ENCODE data around the gene DNAJA1. TPM values are rescaled to one million over a fixed set of nuclear protein-coding genes. Genes with fewer than 3 reads are reported as not detected.

The DNAJA1 gene
- total RNA-seq, 2 experiments from 2014 or later: 269 to 274 TPM

DNA sequence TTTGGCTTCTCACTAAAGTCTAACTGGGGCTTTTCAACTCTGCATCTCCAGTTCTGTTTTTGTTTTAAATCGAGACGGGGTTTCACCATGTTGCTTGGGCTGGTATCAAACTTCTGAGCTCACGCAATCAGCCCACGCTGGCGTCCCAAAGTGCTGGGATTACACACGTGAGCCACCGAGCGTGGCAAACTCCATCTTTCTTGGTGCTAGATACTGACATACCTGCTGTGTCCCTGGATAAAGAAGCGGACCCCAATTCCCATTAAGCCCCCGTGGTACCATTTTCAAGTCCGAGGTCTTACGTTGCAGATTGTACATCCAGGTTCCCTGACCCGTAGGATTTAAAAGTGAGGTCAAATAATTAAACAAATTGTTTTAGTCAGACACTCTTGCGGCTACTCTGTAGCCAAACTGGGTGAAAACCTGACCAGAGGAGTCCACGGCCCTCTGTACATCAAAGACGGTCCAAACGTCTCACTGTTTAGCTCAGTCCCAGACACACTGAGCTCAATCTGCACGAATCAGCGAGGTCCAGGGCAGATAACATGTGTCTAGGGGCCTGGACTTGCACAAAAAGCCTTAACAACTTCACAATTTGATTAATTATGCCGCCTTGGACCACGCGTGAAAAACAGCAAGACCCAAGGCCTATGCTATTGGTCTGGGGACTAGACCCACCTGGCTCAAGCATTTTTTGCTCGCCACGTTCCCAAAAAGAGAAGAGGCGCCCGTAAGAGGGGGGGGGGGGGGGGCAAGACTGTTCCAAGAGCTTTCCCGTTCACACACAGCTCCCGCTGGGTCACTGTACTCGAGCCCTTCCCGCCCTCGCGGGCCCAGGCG lies 727 bp upstream of the DNAJA1 start:
- CTCF ChIA-PET: interaction anchor here (0.9 to 1.3 kb wide), 2 partner anchors 23 to 135 kb away, joined by 3 to 4 read pairs; partner anchors contain the start of gene APTX

DNA sequence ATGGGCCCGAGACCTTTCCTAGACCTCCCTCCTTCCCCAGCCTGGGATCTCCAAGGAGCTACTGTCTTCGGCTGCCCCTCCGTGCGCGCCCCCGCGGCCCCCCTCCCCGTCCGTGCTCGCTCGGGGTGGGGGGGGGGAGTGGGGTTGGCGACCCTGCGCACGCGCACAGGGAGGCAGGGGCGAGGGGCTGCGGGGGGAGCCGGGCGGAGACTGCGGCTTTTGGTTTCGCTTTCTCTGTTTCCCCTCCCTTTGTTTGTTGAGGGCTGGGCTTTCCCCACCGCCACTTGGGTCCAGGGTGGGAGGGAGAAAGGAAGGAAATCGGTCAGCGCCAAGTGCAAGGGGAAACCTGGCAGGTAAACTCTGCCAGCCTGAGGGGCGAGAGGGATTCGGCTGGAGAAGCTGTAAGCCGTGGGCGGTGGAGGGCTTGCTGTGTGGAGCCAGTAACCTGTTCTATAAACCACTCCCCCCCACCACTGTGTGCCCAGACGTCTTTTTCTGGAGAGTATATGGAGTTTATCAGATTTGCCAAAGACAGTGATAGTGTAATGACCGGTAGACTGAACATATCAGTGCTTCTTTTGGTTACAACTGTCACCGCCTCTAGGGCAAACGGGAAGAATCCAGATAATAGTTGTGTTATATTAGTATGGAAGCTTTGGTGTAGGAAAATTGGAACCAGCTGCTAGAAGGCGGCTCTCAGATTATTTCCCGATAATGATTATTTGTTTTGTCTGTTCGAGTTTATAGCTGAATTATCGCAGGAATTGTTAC lies 684 bp downstream of the DNAJA1 start:
- ChIA-PET POLR2A (interaction anchor here (0.9 to 1.6 kb wide), 6 partner anchors 12 to 264 kb away, joined by 3 to 11 read pairs (median 6); partner anchors contain the start of gene NFX1), CTCF (interaction anchor here (0.6 to 1.1 kb wide), 2 partner anchors 14 to 25 kb away, joined by 3 read pairs; no protein-coding TSS in a partner anchor)

More for the DNA sequence above, 727 bp upstream of the DNAJA1 start:
- POLR2A ChIA-PET: interaction anchor here (0.6 to 1.6 kb wide), 11 partner anchors 14 to 473 kb away, joined by 3 to 8 read pairs (median 5); partner anchors contain the start of genes APTX, B4GALT1, NFX1 and SMIM27

DNA sequence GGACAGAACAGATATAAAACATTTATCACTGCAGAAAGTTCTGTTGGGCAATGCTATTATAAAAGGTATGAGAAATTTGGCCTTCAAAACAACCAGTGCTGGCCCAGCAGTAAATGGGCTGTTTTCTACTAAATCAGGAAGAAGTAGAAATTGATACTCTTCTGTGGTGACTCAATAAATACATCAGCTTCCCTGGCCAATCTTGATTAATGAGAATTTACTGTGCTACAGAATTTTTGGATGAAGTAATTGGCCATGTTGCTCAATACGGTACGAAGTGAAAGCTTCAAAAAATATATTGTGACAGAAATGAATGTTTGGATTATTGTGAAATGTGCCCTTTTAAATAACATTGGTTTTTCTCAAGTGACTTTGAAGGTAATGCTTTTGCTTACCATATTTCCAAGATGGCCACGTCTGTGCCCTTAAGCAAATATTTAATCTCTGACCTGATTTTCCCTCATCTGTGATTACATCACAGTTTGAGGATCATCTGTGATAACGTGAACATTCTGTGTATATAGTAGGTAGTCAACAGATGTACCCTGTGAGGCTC lies 4.2 kb downstream of the DNAJA1 start:
- CTCF ChIA-PET: no interaction called here
- POLR2A ChIA-PET: no interaction called here

DNA sequence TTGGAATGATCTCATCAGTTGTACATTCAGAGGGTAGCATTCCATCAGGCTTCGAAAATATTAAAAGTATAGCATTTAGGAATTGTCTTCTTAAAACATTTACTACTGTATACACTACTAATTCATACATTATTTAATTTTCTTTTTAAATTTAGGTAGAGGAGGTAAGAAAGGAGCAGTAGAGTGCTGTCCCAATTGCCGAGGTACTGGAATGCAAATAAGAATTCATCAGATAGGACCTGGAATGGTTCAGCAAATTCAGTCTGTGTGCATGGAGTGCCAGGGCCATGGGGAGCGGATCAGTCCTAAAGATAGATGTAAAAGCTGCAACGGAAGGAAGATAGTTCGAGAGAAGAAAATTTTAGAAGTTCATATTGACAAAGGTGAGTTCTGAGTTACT lies 5.2 kb downstream of the DNAJA1 start:
- ChIA-PET POLR2A (no interaction called here), CTCF (no interaction called here)

DNA sequence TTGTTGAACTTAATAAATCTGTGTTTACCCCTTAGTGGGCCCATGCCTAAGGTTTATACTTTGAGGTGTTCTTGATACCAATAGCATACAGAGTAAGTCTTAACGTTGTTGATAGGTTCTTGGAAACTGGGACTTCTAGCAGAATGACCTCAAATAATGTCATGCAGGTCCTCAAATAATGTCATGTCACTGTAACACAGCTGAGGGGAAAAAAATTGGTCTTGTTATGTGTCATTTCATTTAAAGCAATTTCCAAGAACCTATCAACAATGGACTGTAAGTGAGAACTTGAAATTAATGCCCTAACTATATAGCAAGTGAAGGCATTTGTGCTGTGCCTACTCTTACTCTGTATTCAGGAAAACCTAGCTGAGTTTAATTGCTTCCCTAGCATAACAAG lies 7.2 kb downstream of the DNAJA1 start:
- CTCF ChIA-PET: no interaction called here
- POLR2A ChIA-PET: no interaction called here

DNA sequence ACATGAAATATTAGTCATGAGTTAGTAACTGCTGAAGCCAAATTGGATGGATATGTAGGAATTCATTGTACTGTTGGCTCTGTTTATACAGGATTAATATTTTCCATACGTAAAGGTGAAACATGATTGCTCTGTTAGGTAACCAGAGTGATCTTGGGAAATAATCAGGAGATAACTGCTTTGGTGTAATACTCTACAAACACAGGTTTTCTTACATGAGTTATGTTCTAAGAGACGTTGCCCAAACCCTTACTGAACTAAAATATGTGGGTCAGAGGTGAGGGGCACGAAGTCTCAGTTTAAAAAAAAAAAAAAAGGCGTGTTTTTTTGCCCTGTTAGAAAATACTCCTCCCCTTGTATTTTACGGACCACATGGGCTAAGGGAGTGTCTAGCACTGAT lies 7.8 kb downstream of the DNAJA1 start:
- POLR2A ChIA-PET: no interaction called here
- CTCF ChIA-PET: no interaction called here

DNA sequence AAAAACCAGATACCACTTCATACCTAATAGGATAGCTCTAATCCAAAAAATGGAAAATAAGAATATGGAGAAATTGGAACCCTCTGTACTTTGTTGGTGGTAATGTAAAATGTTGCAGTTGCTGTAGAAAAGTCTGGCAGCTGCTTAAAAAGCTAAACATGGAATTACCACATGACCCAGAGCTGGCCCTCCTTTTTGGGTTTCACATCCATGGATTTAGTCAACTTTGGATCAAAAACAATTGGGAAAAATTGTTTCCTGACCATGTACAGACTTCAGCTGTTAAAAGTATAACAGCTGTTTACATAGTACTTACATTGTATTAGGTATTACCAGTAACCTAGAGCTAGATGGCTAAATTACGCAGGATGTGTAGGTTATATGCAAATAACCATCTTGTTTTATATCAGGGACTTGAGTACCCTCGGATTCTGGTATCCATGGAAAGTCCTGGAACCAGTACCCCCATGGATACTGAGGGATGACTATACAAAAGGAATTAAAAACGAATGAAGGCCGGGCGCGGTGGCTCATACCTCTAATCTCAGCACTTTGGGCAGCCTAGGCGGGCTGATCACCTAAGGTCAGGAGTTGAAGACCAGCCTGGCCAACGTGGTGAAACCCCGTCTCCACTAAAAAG lies 15.8 kb downstream of the DNAJA1 start:
- CTCF ChIA-PET: interaction anchor here (0.7 kb wide), 1 partner anchor 30 kb away, joined by 4 read pairs; no protein-coding TSS in a partner anchor

DNA sequence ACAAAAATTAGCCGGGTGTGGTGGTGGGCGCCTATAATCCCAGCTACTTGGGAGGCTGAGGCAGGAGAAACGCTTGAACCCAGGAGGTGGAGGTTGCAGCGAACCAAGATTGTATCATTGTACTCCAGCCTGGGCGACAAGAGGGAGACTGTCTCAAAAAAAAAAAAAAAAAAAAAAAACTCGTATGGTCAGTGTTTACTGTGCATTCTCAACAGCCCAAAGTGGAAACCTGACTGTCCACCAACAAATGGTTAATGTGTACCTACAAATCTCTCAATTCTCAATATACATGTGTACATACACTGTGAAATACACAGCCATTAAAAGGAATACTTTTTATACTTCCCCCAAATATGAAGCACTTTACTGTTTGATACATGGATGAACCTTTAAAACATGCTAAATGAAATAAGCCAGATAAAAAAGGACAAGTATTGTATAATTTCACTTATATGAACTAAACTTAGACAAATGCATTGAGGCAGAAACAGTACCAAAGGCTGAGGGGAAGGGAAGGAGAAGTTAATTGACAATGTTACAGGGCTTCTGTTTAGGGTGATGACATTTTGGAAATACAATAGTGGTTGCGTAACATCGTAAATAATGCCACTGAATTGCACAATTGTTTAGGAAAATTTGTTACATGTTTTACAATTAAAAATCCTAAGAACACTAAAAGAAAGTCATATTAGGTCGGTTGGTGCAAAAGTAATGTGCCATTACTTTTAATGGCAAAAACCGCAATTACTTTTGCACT lies 16.5 kb downstream of the DNAJA1 start:
- ChIA-PET CTCF (no interaction called here), POLR2A (no interaction called here)

More for the DNA sequence above, 15.8 kb downstream of the DNAJA1 start:
- POLR2A ChIA-PET: no interaction called here

DNA sequence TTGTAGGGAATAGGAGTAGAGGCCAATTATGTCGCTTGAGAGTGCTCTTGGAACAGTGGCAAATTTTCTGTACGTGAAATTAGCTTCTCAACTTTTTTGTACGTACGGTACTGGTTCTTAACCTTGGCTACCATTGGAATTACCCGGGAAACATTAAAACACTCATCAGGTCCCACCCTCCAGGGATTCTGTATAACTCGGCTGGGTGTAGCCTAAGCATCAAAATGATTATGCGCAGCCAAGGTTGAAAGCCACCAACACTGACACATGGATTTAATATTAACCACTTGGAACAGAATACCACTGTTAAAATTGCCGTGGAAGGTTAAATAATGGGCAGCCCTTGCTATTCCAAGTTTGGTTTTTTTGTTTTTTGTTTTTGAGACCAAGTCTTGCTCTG lies 17.4 kb downstream of the DNAJA1 start:
- ChIA-PET POLR2A (interaction anchor here (2.2 kb wide), 1 partner anchor 17 kb away, joined by 8 read pairs; no protein-coding TSS in a partner anchor), CTCF (no interaction called here)

DNA sequence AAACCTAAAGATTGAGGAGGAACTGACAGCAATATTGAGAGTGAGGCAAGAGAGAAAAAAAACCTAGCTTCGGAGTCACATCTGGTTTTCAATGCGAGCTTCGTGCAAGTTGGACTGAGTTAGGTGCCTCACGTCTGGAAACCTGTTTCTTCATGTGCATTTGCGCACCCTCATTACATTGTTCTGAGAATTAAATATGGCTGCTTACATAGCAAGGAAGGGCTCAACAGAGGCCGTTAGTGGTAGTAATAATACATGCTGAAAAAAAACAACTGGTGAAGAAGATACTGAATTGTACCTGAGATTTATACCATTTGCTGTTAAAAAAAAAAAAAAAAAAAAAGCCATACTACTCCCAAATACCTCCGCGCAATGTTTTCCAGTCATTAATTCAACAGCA lies 18.6 kb downstream of the DNAJA1 start:
- POLR2A ChIA-PET: interaction anchor here (2.2 kb wide), 1 partner anchor 18 kb away, joined by 8 read pairs; no protein-coding TSS in a partner anchor
- CTCF ChIA-PET: interaction anchor here (1.3 to 1.7 kb wide), 3 partner anchors 15 to 371 kb away, joined by 3 to 5 read pairs (median 3); no protein-coding TSS in a partner anchor

DNA sequence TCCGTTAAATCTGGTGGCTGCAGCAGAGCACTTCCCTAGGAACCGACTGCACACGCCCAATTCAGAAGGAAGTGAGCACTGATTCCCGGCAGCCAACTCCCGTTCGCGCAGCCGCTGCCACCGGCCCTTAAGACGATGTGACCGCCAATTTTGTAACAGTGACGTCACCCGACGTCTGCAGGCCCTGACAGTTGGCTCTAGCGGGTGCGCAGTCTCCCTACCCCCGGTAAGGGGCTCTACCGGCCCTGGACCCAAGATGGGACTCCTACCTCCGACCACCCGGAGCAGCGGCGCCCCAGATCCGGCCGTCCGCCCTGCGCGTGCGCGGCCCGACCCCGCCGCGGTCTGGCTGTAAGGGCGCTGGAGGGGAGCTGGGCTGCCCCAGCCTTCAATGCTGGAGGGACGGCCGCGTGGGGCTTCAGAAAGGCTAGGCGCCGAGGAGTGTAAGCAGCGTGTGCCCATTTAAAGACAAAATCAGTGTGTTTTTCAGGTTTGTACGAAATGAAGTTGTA lies 19.1 kb downstream of the DNAJA1 start:
- POLR2A ChIA-PET: interaction anchor here (2.2 kb wide), 1 partner anchor 18 kb away, joined by 8 read pairs; no protein-coding TSS in a partner anchor
- CTCF ChIA-PET: interaction anchor here (0.5 to 1.7 kb wide), 4 partner anchors 15 to 455 kb away, joined by 3 to 5 read pairs (median 3); no protein-coding TSS in a partner anchor

DNA sequence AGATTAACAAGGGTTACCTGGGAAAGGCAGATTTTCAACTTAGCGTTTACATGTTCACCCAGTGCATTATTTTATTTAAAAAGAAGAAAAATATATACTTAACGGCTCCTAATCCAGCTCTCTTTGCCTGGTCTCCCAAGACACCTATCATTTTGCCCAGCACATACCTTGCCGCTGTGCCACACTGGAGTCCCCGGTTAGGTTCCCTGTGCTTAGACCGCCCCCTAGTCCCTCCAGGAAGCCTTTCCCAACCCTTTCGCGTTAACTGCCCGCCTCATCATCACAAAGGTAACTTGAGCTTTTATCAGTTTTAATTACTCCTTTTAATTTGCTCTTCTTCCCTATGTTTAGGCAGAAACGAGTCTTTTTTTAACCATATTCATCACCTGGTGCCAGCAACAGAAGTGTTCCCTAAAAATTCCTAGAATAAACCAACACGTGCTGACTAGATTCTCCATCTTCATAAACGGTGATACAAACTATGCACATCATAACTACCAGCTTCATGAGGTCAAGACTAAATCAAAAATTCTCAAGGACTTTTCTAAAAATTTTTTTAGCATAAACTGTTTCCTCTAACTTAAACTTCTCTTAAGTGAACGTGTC lies 19.7 kb downstream of the DNAJA1 start:
- CTCF ChIA-PET: interaction anchor here (0.5 to 1.7 kb wide), 4 partner anchors 14 to 454 kb away, joined by 3 to 5 read pairs (median 3); no protein-coding TSS in a partner anchor
- POLR2A ChIA-PET: interaction anchor here (2.2 kb wide), 1 partner anchor 19 kb away, joined by 8 read pairs; no protein-coding TSS in a partner anchor

DNA sequence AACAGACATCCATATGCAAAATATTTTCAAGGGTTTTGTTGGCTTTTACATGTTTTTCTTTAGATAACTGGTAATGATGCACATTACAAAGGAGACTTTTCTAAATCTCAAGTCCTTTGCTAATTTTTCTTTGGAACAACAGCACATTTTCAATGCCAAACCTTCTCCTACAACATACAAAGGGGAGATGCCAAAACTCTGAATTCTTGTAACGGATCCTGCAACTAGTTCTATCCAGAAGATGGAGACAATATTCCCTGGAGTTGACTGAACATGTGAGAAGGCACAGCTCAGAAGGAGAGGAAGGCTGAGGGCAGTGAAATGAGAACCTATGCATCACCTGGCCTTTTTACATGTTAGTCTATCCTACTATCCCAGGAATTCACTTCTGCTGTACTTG lies 21.0 kb downstream of the DNAJA1 start:
- CTCF ChIA-PET: no interaction called here

DNA sequence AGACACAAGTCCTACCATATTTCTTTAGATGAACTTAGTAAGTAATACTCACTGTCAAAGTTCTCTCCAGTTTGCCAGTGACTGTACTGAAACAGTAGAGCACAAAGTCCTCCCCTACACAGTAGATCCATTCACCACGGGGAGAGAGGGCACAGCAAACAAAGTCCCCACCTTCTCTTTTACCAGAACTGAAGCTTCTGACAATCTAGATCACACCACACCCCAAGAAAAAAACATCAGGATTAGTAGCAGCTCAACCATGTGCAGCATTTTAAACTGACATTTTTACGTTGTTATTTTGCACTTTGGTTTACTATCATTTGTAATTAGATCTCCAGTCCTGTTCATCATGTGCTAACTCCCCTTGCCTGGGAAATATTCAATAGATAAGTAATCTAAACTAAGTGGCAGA lies 23.0 kb downstream of the DNAJA1 start:
- POLR2A ChIA-PET: no interaction called here

More for the DNA sequence above, 21.0 kb downstream of the DNAJA1 start:
- POLR2A ChIA-PET: no interaction called here

DNA sequence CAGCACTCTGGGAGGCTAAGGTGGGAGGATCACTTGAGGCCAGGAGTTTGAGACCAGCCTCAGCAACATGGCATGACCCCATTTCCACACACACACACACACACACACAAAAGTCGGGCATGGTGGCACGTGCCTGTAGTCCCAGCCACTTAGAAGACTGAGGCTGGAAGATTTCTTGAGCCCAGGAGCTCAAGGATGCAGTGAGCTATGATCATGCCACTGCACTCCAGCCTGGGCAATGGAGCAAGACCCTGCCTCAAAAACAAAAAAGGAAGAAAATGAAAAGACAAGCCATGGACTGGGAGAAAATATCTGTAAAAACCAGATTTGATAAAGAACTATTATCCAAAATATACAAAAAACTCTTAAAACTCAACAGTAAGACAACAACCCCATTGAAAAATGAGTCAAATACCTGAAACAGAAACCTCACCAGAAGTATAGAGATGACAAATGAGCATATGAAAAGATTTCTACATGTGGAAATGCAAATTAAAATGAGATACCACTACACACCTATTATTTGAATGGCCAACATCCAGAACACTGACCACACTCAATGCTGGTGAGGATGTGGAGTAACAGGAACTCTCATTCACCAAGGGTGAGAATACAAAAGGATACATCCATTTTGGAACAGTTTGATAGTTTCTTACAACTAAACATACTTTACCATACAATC lies 24.7 kb downstream of the DNAJA1 start:
- POLR2A ChIA-PET: interaction anchor here (0.6 kb wide), 1 partner anchor 25 kb away, joined by 4 read pairs; the partner anchor contains the start of gene DNAJA1

More for the DNA sequence above, 23.0 kb downstream of the DNAJA1 start:
- CTCF ChIA-PET: no interaction called here

DNA sequence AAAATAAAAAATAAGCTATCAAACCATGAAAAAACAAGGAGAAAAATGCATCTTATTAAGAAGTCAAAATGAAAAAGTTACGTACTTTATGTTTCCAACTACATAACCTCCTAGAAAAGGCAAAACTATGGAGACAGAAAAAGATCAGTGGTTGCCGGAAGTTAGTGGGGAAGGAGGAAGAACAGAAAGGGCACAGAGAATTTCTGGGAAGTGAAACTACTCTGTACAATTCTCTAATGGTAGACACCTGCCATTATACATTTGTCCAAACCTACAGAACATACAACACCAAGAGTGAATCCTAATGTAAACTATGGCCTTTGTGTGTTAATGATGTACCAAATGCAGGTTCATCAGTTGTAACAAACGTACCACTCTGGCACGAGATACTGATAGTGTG lies 26.1 kb downstream of the DNAJA1 start:
- POLR2A ChIA-PET: no interaction called here

More for the DNA sequence above, 24.7 kb downstream of the DNAJA1 start:
- CTCF ChIA-PET: no interaction called here

More for the DNA sequence above, 26.1 kb downstream of the DNAJA1 start:
- CTCF ChIA-PET: no interaction called here
